NT2/D1 (cell line): Measurements from ENCODE around the gene FAM186B.

Experiments used
- SUZ12 ChIP-seq: IDR thresholded peaks from 2 replicates; pipeline ENCODE4 v1.6.1; 2011; ENCODE audit not compliant: insufficient read length, insufficient read depth; ENCODE audit errors: extremely low read depth
- YY1 ChIP-seq: IDR thresholded peaks from 2 replicates; pipeline ENCODE4 v1.6.1; 2011; ENCODE audit not compliant: insufficient read length, insufficient read depth
- ZNF274 ChIP-seq: IDR thresholded peaks from 2 replicates; pipeline ENCODE4 v1.6.1; 2011; ENCODE audit warnings: mild to moderate bottlenecking, low read depth, low read length

DNA sequence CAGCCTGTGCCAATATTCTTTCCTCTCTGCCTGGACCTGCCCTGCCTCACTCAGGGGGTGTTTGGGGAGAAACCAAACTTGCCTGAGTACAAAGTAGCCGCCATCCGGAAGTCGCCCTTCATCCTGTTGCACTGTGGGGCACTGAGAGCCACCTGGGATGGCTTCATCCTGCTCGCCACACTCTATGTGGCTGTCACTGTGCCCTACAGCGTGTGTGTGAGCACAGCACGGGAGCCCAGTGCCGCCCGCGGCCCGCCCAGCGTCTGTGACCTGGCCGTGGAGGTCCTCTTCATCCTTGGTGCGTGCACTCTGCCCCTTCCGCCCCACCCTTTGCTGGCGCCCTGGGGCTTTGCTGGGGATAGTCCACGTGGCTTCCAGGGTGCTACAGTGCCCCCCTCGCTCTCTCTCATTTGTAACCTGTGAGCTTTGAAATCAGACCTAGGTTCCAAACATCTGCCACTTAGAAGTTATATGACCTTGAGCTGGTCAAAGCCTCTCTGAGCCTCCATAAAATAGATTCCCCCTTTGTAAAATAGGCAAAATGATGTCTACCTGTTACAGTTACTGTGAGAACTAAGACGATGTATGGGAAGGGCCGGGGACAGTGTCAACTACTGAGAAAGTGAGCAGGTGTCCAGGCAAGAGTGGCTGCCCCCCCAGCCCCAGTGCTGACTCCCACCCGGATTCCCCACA is 62.1 kb downstream of the FAM186B start:
- TF ChIP-seq SUZ12 (no peak), ZNF274 (no peak), YY1 (no peak)
